ENCODE results near the gene NPW. TPM values are rescaled to one million over a fixed set of nuclear protein-coding genes. Genes with fewer than 3 reads are reported as not detected.

Gene NPW
- total and polyA plus RNA-seq, 2 of the 8 experiments (the other 6 are each of a cell fraction or from before 2014, with no cell fraction given) = 4.0 to 10.3 TPM

GRCh38 chr16:1982013-1982433, 37.6 kb upstream of the NPW start (continued):
- TF ChIP-seq CTBP2 (IDR thresholded peaks at IDR 0.05; ENCODE audit: borderline replicate concordance, insufficient read depth, insufficient read length, low read length) (no peak), MAX (IDR thresholded peaks at IDR 0.05) (no peak), NRF1 (IDR thresholded peaks at IDR 0.05; ENCODE audit: low read depth, low read length) (no peak)
